Gastrocnemius medialis (tissue), 4 donors: ENCODE data around the gene CCDC50. TPM values are rescaled to one million over a fixed set of nuclear protein-coding genes. Genes with fewer than 3 reads are reported as not detected.

Source experiments
- ATAC-seq, 2 donors: fragments of 150-250 bp; one replicate each; pipeline ENCODE4 v1.9.1; 2016
- DNase-seq, 2 donors: peaks; one replicate each; pipeline ENCODE4 v3.0.0-alpha.2; 2019
- H3K27ac ChIP-seq, 4 donors: fragments of 200-600 bp; sonication (generic); 1 replicate in 1 of 4; 2 replicates in 3 of 4; pipeline ENCODE4 v1.5.1; 2016 to 2018; ENCODE audit warnings: mild to moderate bottlenecking in 2 of 4, moderate library complexity in 1 of 4
- H3K27me3 ChIP-seq, 3 donors: fragments of 200-600 bp; sonication (generic) in 2 of 3; 1 replicate in 1 of 3; 2 replicates in 2 of 3; pipeline versions ENCODE4 v1.5.1 to v1.6.0; 2016 to 2019; ENCODE audit warnings: mild to moderate bottlenecking in 1 of 3, moderate library complexity in 1 of 3
- H3K36me3 ChIP-seq, 2 donors: fragments of 200-600 bp; sonication (generic) in 1 of 2; one replicate each; pipeline ENCODE4 v1.5.1; 2017 to 2018
- H3K4me1 ChIP-seq, 2 donors: fragments of 200-600 bp; sonication (generic) in 1 of 2; one replicate each; pipeline ENCODE4 v1.5.1; 2016 to 2017; ENCODE audit warnings: mild to moderate bottlenecking in 2 of 2
- H3K4me3 ChIP-seq, 4 donors: fragments of 200-600 bp; sonication (generic) in 3 of 4; 1 replicate in 1 of 4; 2 replicates in 3 of 4; pipeline ENCODE4 v1.5.1; 2016 to 2019; ENCODE audit warnings: mild to moderate bottlenecking in 2 of 4
- H3K9me3 ChIP-seq, 3 donors: fragments of 200-600 bp; sonication (generic) in 2 of 3; 1 replicate in 1 of 3; 2 replicates in 2 of 3; pipeline ENCODE4 v1.5.1; 2016 to 2019
- POLR2A ChIP-seq, 2 donors: fragments of 450-650 bp; IDR thresholded peaks; one replicate each; pipeline ENCODE4 v1.6.1; 2017; ENCODE audit warnings: antibody characterized with exemption in 2 of 2, mild to moderate bottlenecking in 2 of 2, moderate library complexity in 2 of 2
- in situ Hi-C, 4 donors: fragments of 200-750 bp; cut with MboI; loops; one replicate each; pipeline versions ENCODE4 v1.15.0 to v1.8.0; 2017; ENCODE audit warnings: low sequenced_read_pairs in 4 of 4
- intact Hi-C: fragments of 100-400 bp; cut with DNase I; formaldehyde crosslinking; loops from one replicate; pipeline ENCODE4 v1.15.1; 2023; ENCODE audit warnings: low total_unique reads
- total RNA-seq, 4 donors: library from RNA; depleted of rRNA; stranded (reverse); fragments of >200 nt; gene quantifications; one replicate each; pipeline versions ENCODE4 v1.1.0 to v1.2.3, GENCODE V29; 2016
- TF ChIP-seq, protein P1 (sequence below), 5 experiments: fragments of 450-650 bp in 3 of 5; fragments of 200-600 bp in 2 of 5; sonication (generic) in 2 of 5; IDR thresholded peaks in 4 of 5; conservative IDR thresholded peaks in 1 of 5; 1 replicate in 4 of 5; 2 replicates in 1 of 5; pipeline ENCODE4 v1.5.1; 2016 to 2019; ENCODE audit warnings: antibody characterized with exemption in 5 of 5, mild to moderate bottlenecking in 3 of 5, moderate library complexity in 3 of 5

CCDC50 gene
- total RNA-seq, 4 donors from 2014 or later, result 45.0 to 69.9 (median 64.2) TPM

DNA sequence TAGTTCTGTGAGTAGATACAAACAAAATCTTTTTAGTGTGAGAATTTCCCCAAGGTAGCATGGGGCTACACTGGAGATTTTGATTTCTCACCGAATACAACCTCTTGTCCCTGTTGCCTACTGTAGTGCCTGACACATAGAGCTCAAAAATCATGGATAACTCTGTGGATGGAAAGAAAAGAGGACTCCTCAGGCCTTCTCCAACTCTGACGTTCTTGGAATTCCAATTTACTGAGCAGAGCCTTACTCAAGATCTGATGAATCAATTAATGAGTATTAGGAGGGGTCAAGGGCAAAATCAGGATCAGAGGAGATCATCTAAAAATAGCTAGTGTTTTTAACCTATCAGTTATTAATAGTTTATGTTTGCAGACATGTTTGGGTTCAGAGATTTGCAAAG, 85.1 kb downstream of the CCDC50 start:
- no peak for ATAC-seq
- H3K9me3 ChIP-seq, result no peaks in the 10 kb centered on the region
- H3K4me3 ChIP-seq, result no peak overlapping the region
- H3K27ac ChIP-seq, result no peak overlapping the region
- H3K27me3 ChIP-seq, result no peaks in the 10 kb centered on the region
- H3K36me3 ChIP-seq, result no peaks in the 10 kb centered on the region
- no peak for TF ChIP-seq POLR2A (IDR thresholded peaks at IDR 0.05)
- TF ChIP-seq, protein P1, sequence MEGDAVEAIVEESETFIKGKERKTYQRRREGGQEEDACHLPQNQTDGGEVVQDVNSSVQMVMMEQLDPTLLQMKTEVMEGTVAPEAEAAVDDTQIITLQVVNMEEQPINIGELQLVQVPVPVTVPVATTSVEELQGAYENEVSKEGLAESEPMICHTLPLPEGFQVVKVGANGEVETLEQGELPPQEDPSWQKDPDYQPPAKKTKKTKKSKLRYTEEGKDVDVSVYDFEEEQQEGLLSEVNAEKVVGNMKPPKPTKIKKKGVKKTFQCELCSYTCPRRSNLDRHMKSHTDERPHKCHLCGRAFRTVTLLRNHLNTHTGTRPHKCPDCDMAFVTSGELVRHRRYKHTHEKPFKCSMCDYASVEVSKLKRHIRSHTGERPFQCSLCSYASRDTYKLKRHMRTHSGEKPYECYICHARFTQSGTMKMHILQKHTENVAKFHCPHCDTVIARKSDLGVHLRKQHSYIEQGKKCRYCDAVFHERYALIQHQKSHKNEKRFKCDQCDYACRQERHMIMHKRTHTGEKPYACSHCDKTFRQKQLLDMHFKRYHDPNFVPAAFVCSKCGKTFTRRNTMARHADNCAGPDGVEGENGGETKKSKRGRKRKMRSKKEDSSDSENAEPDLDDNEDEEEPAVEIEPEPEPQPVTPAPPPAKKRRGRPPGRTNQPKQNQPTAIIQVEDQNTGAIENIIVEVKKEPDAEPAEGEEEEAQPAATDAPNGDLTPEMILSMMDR (IDR thresholded peaks at IDR 0.05 in 4 of 5, conservative IDR thresholded peaks at IDR 0.05 in 1 of 5), result no peak
- H3K4me1 ChIP-seq, result no peaks in the 10 kb centered on the region
- in situ Hi-C loops (loop anchor here in 3 of 4 donors (10.0 to 25.0 kb wide), 2 partner anchors 1023 to 1031 kb away; no protein-coding TSS in a partner anchor), intact Hi-C loops (loop anchor here (10.0 kb wide), 1 partner anchor 1031 kb away; no protein-coding TSS in a partner anchor)
- no peak for DNase-seq

DNA sequence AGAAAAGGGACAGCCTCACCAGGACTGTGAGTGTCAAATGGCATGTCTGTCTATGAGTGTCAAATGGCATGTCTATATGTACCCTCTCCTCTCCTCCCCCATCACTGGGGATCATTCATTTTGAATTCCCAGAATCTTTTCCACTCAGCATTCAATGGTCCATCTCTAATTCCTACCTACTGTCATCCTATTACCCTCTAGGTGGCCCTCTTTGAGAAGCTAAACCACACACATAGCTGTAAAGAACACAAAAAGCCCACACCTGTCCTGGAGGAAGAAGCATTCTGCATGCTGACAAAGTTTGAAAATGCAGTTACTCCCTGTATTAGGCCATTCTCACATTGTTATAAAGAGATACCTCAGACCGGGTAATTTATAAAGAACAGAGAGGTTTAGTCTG, 85.5 kb downstream of the CCDC50 start:
- Histone ChIP-seq H3K4me1 (no peaks in the 10 kb centered on the region), H3K27ac (no peak overlapping the region), H3K9me3 (no peaks in the 10 kb centered on the region), H3K27me3 (no peaks in the 10 kb centered on the region), H3K4me3 (no peak overlapping the region), H3K36me3 (no peaks in the 10 kb centered on the region)
- DNase-seq, result no peak
- no peak for TF ChIP-seq POLR2A (IDR thresholded peaks at IDR 0.05)
- TF ChIP-seq, protein P1 (IDR thresholded peaks at IDR 0.05 in 4 of 5, conservative IDR thresholded peaks at IDR 0.05 in 1 of 5), result no peak
- in situ Hi-C loops (loop anchor here in 3 of 4 donors (10.0 to 25.0 kb wide), 2 partner anchors 1023 to 1030 kb away; no protein-coding TSS in a partner anchor), intact Hi-C loops (loop anchor here (10.0 kb wide), 1 partner anchor 1030 kb away; no protein-coding TSS in a partner anchor)
- no peak for ATAC-seq

DNA sequence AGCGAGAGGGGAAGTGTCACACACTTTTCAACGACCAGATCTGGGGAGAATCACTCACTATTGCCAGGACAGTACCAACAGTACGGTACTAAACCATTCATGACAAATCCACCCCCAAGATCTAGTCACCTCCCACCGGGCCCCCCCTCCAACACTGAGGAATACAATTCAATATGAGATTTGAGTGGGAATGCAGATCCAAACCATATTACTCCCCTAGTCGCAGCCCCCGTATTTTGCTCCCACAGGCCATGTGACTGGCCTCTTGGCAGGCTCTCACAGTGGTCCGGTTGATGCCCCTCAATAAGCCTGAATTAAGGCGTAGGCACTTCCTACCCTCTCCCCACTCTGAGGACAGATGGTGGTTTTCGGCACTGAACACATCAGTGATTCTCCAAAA, 86.4 kb downstream of the CCDC50 start:
- DNase-seq (no peak), ATAC-seq (no peak)
- Histone ChIP-seq H3K27ac (no peak overlapping the region), H3K9me3 (no peaks in the 10 kb centered on the region), H3K4me1 (no peaks in the 10 kb centered on the region), H3K36me3 (no peaks in the 10 kb centered on the region), H3K4me3 (no peak overlapping the region), H3K27me3 (no peaks in the 10 kb centered on the region)
- no peak for TF ChIP-seq POLR2A (IDR thresholded peaks at IDR 0.05)
- TF ChIP-seq, protein P1 (IDR thresholded peaks at IDR 0.05 in 4 of 5, conservative IDR thresholded peaks at IDR 0.05 in 1 of 5), result no peak
- in situ Hi-C loops (loop anchor here in 3 of 4 donors (10.0 to 25.0 kb wide), 2 partner anchors 1022 to 1029 kb away; no protein-coding TSS in a partner anchor), intact Hi-C loops (loop anchor here (10.0 kb wide), 1 partner anchor 1029 kb away; no protein-coding TSS in a partner anchor)

DNA sequence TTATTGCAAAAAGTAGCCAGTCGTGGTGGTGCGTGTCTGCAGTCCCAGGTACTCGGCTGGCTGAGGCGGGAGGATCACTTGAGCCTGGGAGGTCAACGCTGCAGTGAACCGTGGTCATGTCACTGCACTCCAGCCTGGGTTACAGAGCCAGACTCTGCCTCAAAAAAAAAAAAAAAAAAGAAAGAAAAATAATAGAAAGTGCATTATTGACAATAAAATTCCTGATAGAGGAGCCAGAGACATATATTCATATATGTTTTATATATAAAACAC, 88.2 kb downstream of the CCDC50 start:
- Histone ChIP-seq H3K36me3 (no peaks in the 10 kb centered on the region), H3K9me3 (no peaks in the 10 kb centered on the region), H3K4me3 (no peak overlapping the region), H3K27me3 (no peaks in the 10 kb centered on the region), H3K4me1 (no peaks in the 10 kb centered on the region), H3K27ac (no peak overlapping the region)
- no peak for DNase-seq
- TF ChIP-seq POLR2A (IDR thresholded peaks at IDR 0.05), result no peak
- TF ChIP-seq, protein P1 (IDR thresholded peaks at IDR 0.05 in 4 of 5, conservative IDR thresholded peaks at IDR 0.05 in 1 of 5), result no peak
- ATAC-seq, result no peak
- in situ Hi-C loops (loop anchor here in 3 of 4 donors (10.0 to 25.0 kb wide), 2 partner anchors 1020 to 1027 kb away; no protein-coding TSS in a partner anchor), intact Hi-C loops (loop anchor here (10.0 kb wide), 1 partner anchor 1027 kb away; no protein-coding TSS in a partner anchor)

DNA sequence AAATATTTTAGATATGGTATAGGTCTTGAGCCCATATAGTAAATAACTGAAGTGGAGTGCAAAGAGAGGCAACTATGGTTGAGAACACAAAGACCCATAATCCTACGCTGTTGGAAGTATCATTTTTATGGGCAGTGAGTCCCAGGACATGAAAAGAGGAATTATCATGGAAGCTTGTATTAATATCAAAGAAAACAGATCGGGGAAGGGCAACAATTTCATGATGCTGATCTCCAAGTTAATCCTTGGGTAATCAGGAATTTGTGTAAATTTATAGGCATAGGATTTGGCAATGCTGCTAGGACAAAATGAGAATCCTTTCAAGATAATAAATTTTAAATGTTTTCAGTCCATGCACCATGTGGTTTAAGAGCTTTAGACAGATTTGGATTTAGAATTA, 91.6 kb downstream of the CCDC50 start:
- no peaks in the 10 kb centered on the region for H3K27me3 ChIP-seq
- ATAC-seq (no peak), DNase-seq (no peak)
- no peak overlapping the region for H3K27ac ChIP-seq
- TF ChIP-seq, protein P1 (IDR thresholded peaks at IDR 0.05 in 4 of 5, conservative IDR thresholded peaks at IDR 0.05 in 1 of 5), result no peak
- no peak for TF ChIP-seq POLR2A (IDR thresholded peaks at IDR 0.05)
- no peaks in the 10 kb centered on the region for H3K9me3 ChIP-seq
- intact Hi-C loops, result no loop called here
- in situ Hi-C loops, result loop anchor here in 2 of 4 donors (25.0 kb wide), 1 partner anchor 1017 kb away; no protein-coding TSS in a partner anchor
- no peaks in the 10 kb centered on the region for H3K4me1 ChIP-seq
- H3K36me3 ChIP-seq, result no peaks in the 10 kb centered on the region
- no peak overlapping the region for H3K4me3 ChIP-seq
